Esophagus squamous epithelium (tissue), 4 donors: ENCODE results near the gene TMEM248.
"Not testable (repeated sequence)": the region's sequence is repeated elsewhere in the genome, so short reads cannot be mapped to it uniquely, and the experiment has no call there.

Source experiments
- POLR2A ChIP-seq, 4 donors: fragments of 450-650 bp; IDR thresholded peaks; one replicate each; pipeline ENCODE4 v1.6.1; 2017; ENCODE audit warnings: antibody characterized with exemption in 4 of 4, mild to moderate bottlenecking in 4 of 4, moderate library complexity in 3 of 4
- TF ChIP-seq, protein P1 (sequence below), 6 experiments: fragments of 450-650 bp in 4 of 6; fragments of 200-600 bp in 2 of 6; sonication (generic) in 2 of 6; IDR thresholded peaks; one replicate each; pipeline ENCODE4 v1.5.1; 2016 to 2019; ENCODE audit warnings: antibody characterized with exemption in 6 of 6, mild to moderate bottlenecking in 4 of 6, moderate library complexity in 4 of 6

- TF ChIP-seq, protein P1, sequence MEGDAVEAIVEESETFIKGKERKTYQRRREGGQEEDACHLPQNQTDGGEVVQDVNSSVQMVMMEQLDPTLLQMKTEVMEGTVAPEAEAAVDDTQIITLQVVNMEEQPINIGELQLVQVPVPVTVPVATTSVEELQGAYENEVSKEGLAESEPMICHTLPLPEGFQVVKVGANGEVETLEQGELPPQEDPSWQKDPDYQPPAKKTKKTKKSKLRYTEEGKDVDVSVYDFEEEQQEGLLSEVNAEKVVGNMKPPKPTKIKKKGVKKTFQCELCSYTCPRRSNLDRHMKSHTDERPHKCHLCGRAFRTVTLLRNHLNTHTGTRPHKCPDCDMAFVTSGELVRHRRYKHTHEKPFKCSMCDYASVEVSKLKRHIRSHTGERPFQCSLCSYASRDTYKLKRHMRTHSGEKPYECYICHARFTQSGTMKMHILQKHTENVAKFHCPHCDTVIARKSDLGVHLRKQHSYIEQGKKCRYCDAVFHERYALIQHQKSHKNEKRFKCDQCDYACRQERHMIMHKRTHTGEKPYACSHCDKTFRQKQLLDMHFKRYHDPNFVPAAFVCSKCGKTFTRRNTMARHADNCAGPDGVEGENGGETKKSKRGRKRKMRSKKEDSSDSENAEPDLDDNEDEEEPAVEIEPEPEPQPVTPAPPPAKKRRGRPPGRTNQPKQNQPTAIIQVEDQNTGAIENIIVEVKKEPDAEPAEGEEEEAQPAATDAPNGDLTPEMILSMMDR (IDR thresholded peaks at IDR 0.05), result not testable (repeated sequence)
- not testable (repeated sequence) for TF ChIP-seq POLR2A (IDR thresholded peaks at IDR 0.05)
These were observed 9.8 kb upstream of the TMEM248 start for GRCh38 chr7:66911191-66911590.
